KBM-7 (cell line): ENCODE data around the gene CCDC170.

Experiments
- DNase-seq: peaks from one replicate; pipeline ENCODE4 v3.0.0-alpha.2; 2015
- in situ Hi-C: fragments of 300-500 bp; cut with MboI; formaldehyde crosslinking; loops from 2 replicates; pipeline ENCODE4 v1.14.3; 2020; ENCODE audit warnings: low sequenced_read_pairs, low pct_unique_long_range_greater_than_20kb, mixed read lengths

Gene CCDC170

DNA sequence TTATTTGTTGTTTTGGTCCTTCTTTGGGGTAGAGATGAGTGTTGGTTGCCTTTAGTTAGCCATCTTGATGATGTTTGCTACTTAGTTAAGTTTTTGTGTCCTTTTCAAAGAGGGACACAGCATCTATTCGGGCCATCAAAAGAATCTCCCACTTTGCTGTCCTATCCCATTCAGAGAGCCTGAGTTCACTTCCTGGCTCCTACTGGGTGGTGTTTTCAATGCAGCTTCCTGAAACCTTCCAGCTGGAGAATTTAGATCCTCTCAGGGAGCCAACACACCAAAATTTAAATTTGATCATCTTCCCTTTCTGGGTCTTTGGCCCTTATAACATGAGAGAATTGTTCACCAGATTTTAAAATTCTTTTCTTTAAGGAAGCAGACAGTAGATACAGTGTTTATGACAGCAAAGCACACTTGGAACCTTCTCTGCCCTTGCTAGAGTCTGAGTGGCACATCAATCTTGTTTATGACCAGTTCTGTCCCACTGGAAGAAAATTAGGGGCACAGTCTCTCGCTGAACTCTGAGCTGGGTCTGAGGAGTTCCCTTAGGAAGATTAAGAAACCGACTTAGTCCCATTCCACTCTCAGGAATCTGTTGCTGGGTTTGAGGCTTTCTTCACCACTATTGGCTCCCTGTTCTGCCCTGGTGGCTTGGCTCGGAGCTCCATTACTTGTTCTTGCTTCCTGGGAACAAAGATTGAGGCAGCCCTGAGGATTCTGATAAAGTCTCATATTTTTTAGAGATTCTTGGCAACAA is 115.5 kb downstream of the CCDC170 start:
- no peak for DNase-seq
- in situ Hi-C loops = no loop called here

DNA sequence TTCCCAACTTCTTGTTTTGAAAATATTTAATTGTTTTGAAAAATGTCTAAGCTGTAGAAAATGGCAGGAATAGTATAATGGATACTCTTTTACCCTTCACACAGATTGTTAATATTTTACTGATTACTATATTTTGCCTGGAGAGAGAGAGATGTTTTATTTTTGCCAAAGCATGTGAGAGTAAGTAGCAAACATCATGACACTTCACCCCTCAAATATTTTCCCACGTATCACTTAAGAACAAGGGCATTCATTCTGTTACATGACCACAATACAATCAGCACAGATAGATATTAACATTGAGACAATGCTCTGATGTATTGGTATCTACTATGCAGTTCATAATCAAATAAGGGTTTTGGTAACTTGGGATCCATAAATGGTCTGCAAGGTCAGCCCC is 116.5 kb downstream of the CCDC170 start:
- in situ Hi-C loops = no loop called here
- DNase-seq = no peak

DNA sequence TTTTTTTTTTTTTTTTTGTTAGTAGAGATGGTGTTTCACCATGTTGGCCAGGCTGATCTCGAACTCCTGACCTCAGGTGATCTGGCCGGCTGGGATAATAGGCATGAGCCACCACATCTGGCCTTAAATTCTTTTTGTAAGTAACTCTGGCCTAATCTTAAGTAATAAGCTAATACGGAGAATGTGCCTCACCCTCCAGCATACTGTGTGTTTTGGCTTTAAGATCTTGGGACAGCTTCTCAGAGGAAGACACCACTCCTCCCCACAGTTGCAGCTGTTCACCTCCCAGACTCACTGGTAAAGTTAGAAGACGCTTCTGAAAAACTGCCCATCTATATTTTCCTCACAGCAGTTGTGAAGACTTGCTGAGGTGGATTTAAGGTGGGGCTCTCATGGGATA is 120.8 kb downstream of the CCDC170 start:
- DNase-seq = no peak
- in situ Hi-C loops = no loop called here

DNA sequence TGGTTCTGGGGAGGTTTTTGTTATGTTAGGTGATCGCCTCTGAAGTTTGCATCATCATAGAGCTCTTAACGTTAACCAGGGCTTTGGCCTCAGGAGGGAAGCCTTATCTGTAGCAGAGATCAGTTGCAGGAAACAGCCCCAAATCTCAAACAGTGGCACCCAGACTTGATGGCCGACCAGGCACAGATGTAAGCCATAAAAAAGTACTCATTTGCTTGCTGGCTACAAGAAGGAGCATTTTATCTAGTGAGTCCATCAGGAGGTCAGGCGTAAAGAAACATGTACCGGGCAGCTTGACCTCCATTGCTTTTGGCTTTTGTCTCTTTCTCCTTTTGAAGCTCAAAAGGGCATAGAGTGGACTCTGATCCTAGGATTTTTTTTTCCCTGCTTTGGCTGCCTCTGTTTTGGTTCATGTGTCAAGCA is 122.3 kb downstream of the CCDC170 start:
- in situ Hi-C loops = no loop called here
- DNase-seq = peak; percentile 84

DNA sequence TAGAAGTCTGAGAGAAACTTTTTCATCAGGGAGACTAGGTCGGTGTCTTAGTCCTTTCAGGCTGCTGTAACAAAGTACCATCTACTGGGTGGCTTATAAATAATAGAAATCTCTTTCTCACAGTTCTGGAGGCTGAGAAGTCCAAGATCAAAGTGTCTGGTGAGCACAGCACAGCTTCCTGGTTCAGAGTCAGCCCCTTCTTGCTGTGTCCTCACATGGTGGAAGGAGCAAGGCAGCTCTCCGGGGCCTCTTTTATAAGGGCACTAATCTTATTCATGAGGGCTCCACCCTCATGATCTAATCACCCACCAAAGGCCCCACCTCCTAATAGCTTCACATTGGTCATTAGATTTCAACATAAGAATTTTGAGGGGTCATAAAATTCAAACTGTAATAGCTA is 122.8 kb downstream of the CCDC170 start:
- in situ Hi-C loops = no loop called here
- peak; percentile 19 for DNase-seq

DNA sequence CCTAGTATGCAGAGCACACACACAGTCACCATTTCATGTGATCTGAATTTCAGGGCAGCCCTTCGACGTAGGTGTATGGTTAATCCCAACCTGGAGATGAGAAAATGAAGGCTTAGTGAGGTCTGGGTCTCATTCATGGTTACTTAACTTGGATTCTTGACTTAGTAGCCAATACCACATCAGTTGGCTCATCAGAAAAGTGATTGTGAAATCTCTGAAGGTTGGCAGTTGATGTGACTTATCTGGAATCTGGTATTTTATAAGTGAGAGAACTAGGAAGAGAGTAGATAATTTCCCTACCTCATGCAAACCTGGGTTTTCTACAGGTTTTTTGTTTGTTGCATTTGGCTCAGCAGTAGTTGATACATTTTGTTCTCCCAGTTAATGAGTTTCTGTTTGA is 123.7 kb downstream of the CCDC170 start:
- in situ Hi-C loops = no loop called here
- no peak for DNase-seq

DNA sequence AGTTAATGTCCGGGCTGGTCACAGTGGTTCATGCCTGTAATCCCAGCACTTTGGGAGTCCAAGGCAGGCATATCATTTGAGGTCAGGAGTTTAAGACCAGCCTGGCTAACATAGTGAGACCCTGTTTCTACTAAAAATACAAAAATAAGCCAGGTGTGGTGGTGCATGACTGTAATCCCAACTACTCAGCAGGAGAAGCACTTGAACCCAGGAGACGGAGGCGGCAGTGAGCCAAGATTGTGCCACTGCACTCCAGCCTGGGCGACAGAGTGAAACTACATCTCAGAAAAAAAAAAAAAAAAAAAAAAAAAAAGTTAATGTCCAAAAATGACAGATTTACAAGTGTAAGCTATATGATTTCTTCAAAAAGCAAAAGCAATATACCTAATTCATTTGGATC is 124.9 kb downstream of the CCDC170 start:
- DNase-seq = no peak
- in situ Hi-C loops = no loop called here

DNA sequence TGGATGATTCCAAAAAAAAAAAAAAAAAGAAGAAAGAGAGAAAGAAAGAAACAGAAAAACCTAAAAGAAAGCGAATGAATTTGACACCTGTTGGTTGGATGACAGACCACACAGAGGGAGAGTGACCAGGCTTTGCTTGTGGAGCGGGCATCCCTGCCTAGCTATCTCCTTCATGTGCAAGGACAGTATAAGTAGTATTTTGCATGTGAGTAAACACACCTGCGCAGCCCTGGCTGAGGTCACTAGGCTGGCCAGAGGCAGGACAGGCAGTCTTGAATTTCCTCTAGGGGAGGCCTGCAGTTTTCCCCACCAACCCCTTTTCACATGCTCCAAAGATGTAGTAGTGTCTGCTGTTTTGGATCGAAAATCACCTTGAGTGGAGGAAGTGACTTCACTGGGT is 126.4 kb downstream of the CCDC170 start:
- DNase-seq = no peak
- in situ Hi-C loops = no loop called here

DNA sequence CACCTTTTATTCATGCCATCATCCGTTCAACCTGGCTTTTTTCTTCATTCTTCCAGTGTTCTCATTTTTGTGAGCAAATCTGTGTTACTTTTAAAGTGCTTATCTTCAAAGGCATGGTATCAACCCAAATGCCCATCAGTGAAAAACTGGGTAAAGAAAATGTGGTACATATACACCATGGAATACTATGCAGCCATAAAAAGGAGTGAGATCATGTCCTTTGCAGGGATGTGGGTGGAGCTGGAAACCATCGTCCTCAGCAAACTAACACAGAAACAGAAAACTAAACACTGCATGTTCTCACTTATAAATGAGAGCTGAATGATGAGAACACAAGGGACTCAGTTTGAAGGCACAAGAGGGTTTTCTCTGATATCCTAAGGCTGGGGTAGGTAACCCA is 130.3 kb downstream of the CCDC170 start:
- in situ Hi-C loops = no loop called here
- no peak for DNase-seq

DNA sequence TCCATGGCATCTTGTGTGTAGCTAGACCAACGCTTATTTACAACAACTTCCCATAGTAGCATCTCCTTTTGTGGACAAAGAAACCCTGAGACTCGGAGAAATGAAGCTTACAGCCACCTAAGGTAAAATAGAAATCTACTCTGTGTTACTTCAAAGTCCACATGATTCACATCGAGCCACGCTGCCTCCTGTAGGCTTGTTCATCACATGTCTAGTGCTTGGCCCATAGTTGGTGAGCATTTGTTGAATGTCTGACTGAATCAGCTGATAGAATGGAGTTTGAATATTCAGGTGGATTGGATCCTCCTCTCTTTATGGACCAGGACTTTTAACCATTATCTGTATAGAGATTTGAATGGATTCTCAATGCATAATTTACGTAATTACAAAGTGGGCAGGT is 130.7 kb downstream of the CCDC170 start:
- no peak for DNase-seq

DNA sequence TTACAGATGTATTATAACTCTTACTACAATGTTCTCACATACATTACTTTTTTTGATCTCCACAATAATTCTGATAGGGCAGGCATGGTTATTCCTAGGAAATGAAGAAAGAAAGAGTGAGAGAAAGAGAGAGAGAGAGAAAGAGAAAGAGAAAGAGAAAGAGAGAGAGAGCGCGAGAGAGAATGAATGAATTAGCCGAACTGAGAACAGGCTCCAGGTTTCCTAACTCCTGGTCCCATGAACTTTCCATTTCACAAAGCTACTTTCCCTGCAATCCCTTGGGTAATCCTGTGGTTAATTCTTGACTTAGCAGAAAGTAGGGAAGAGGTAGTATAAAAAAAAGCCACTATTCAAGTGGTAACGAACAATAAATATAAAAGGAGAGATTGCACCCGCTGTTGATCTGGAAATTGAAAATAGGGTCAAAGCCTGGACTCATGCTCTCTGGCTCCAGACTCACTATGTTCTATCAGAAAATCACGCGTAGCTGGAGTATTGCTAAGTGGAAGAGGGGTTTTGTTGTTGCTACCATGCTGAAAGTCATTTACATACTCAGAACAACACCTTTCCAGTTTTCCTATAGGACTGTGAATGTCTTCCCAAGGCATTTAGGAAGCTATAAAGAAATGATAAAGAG is 131.2 kb downstream of the CCDC170 start:
- in situ Hi-C loops = no loop called here
- DNase-seq = no peak

More for the DNA sequence above, 130.7 kb downstream of the CCDC170 start:
- in situ Hi-C loops = no loop called here

DNA sequence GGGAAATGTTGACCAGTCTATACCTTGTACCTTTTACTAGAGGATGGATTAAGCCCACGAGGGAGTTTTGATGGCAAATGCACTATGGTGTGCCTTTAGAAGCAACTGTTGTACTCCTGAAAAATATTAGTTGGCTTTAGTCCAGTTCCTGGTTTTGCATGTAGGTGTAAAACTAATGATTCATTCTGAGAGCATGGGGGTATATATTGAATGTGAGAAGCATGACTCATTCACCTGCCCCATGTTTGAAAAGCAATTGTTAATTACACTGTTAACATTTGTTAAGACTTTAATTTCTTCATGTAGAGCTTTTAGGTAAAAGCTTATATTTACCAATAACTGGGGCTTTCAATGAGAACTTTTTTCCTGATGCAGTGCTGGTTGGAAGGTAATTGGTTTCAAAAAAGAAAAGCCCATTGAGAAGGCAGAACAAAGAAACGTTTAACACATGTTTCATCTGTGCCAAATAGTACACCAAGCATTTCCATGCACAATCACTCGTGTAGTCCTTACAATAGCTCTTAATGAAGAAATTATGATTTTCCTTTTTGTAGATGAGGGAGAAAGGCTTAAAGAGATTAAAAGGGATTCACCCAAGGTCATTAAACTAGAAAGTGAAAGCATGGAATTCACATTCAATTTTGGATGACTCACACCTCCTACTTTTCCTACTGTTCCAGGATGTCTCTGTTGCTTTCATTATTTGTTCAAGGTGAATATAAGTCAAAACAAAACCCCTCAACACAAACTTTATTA is 134.1 kb downstream of the CCDC170 start:
- in situ Hi-C loops = no loop called here
- DNase-seq = no peak

DNA sequence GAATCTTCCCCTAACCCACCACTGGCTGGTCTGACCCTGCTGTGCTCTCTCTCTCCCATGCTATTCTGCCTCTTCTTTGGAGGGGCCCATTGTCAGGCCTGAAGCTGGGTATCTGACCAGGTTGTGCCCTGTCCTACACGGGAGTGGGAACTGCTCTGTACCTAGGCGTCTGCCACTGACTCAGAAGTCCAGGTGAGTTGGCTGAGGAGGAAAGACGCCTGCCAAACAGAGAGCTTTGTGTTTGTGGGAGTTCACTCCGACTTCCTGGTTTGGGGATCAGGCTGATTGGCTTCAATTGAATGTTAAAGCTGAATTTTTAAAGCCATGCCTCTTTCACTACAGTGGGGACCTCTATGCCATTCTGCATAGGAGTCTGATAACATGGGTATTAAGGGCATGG is 136.0 kb downstream of the CCDC170 start:
- no peak for DNase-seq
- in situ Hi-C loops = no loop called here

DNA sequence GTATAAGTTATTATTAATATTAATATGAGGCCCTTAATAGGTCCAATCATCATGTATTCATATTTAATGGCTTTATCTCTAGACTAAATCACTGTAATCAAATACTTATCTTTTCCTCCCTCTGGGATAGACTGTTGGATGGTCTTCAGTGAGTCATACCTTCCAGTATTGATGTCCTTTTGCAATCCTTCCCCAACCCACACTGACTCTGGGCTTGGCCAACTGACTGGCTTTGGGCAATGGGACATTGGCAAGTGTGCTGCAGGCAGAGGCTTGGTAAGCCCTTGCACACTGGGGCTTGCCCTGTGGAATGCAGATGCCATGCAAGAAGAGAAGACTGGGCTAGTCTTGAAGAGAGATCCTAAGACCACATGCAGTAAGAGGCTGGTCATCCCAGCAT is 136.6 kb downstream of the CCDC170 start:
- no peak for DNase-seq
- in situ Hi-C loops = no loop called here

DNA sequence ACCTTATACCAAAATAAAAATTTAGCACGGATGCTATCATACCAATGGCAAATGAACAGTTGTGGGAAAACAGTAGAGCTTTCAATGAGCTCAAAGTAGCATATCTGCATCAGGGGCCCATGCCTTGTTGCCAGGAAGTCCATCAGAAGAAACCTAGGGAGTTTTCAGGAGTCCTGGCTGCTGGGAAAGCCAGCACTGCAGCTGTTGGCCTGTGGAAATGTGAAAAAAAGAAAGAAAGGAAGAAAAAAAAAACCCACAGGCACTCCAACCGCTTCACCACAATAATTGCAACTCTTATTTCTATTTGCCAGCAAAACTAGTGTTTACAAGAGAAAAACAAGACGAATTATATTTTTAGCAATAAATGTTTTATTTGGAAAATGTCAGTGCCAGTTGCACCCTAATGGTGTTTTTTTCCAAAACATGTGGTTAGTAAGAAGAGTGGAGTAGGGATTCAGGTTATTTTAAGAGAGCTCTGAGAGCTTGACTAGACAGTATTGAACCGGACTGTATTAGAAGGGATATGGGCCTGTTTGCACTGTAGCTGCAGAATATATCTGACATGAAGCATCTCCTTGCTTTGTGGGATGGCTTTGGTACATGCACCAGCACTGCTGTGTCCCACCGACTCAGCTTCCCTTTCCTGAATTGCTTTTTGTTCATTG is 137.3 kb downstream of the CCDC170 start:
- in situ Hi-C loops = no loop called here
- no peak for DNase-seq

DNA sequence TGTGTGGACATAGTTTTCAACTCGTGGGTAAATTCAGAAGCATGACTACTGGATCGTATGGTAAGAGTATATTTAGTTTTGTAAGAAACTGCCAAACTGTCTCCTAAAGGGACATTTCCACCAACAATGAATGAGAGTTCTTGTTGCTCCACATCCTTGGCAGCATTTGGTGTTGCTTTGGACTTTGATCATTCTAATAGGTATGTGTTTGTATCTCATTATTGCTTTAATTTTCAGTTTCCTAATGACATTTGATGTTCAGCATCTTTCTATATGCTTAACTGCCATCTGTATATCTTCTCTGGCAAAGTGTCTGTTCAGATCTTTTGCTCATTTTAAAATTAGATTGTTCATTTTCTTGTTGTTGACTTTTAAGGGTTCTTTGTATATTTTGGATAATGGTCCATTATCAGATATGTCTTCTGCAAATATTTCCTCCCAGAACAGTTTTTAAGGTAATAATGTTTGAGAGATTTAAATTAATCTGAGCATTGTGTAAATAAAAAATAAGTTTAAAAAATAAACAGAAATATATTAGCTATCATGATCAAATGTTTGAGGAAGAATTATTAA is 138.7 kb downstream of the CCDC170 start:
- no peak for DNase-seq
- in situ Hi-C loops = no loop called here

DNA sequence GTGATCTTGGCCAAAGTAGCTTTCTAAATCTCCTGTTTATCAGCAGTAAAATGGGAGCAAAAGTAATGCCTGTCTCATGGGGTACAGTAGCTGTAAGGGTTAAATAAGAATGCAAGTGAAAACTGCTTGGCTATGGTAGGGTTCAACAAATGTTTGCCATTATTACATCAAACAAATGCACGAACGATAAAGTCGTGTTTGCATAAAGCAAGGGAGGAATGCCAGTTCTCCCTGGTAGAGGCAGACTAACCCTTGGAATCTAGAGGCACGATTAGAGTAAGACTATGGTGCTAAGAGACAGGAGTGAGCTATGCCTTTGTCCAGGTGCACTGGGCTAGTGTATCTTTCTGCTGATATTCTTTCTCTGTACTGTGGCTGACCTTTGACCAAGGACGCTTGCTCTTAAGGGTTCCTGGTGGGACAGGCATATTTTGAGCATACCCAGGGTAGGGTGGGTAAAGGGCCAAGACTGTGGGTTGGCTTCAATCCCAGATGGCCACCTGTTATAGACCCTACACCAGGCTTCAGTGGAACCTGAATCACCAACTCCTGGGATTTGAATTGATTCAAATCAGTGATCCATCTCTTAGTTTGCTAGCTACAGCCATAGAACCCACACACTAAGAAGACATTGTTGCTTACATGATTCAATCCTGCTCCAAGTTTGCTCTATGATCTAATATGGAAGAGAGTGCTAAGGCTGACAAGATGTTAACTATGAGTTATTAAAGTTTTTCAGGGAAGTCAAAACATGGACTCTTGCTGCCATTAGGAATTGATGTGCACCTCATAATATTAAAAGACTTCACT is 139.9 kb downstream of the CCDC170 start:
- no peak for DNase-seq
- in situ Hi-C loops = no loop called here

DNA sequence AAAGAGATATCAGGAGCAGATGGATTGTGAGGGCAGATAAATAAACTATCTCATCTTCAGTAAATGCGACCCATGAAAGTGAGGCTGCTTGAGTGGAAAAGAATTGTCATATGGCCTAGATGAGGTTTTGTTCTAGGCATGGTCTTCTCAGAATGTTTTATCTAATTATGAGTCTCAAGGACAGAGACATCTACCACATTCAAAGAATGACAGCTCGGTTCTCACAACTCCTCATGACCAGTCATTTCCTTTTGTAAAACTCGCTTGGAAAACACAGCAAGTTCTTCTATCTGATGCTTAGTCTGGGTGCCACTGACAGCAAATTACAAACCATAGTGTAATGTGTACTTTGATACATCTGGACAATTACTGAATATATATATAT is 140.5 kb downstream of the CCDC170 start:
- DNase-seq = no peak
- in situ Hi-C loops = no loop called here

DNA sequence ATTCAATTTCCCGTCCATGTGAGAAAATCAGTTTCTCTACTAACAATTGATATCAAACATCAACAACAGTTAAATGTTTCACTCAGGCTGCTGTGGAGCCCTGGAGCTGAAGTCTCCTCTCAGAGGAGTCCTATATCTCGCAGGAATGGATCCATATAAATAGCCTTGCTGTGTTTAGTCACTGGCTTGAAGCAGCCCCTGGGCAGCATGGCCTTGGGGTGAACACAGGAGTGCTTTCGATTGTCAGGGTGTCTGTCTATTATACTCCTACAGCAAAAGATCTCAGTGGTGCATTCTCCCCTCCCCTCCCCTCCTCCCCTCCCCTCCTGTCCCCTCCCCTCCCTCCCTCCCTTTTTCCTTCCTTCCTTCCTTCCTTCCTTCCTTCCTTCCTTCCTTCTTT is 141.9 kb downstream of the CCDC170 start:
- in situ Hi-C loops = no loop called here
- no peak for DNase-seq
